GM12872 (cell line): ENCODE data around the gene KRTAP5-1.

Experiments used
- TF ChIP-seq, protein P1 (sequence below): IDR thresholded peaks from 3 replicates; pipeline ENCODE4 v1.5.1; 2011; ENCODE audit warnings: low read depth, mild to moderate bottlenecking, low read length, moderate library complexity; ENCODE audit not compliant: insufficient read depth

Gene KRTAP5-1

DNA sequence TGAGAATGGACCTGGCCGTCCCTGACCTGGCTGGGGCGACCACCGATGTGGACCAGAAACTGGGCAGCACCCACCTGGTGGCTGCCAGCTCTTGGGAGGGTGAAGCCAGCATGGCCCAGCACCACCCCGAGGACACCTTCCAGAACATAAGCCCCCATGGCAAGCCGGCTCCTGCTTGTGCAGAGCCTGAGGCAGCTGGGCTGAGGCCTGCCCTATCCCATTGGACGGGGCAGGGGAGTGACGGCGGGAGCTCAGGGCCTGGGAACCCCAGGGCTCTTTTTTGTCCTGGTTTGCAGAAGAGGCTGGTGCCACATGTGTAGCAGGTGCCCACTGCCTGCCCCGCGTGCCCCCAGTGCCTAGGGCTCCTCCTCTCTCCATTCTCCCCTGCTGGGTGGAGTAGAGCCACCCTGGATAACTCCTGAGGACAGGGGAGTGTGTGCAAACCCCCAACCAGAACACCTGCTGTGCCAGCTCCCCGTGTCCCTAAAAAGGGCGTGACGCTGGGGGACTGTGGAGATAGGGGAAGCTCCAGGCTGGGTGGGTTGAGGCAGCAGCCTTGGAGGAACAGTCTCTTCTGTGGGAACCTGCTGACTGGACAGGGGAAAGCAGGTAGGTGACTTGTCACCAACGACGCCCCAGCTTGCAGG lies 25.0 kb downstream of the KRTAP5-1 start:
- TF ChIP-seq, protein P1, sequence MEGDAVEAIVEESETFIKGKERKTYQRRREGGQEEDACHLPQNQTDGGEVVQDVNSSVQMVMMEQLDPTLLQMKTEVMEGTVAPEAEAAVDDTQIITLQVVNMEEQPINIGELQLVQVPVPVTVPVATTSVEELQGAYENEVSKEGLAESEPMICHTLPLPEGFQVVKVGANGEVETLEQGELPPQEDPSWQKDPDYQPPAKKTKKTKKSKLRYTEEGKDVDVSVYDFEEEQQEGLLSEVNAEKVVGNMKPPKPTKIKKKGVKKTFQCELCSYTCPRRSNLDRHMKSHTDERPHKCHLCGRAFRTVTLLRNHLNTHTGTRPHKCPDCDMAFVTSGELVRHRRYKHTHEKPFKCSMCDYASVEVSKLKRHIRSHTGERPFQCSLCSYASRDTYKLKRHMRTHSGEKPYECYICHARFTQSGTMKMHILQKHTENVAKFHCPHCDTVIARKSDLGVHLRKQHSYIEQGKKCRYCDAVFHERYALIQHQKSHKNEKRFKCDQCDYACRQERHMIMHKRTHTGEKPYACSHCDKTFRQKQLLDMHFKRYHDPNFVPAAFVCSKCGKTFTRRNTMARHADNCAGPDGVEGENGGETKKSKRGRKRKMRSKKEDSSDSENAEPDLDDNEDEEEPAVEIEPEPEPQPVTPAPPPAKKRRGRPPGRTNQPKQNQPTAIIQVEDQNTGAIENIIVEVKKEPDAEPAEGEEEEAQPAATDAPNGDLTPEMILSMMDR, result no peak

- TF ChIP-seq, protein P1, result no peak
Observed at GRCh38 chr11:1559111-1559951, 25.8 kb downstream of the KRTAP5-1 start.

- TF ChIP-seq, protein P1, result no peak
Observed at GRCh38 chr11:1558775-1559110, 26.3 kb downstream of the KRTAP5-1 start.

DNA sequence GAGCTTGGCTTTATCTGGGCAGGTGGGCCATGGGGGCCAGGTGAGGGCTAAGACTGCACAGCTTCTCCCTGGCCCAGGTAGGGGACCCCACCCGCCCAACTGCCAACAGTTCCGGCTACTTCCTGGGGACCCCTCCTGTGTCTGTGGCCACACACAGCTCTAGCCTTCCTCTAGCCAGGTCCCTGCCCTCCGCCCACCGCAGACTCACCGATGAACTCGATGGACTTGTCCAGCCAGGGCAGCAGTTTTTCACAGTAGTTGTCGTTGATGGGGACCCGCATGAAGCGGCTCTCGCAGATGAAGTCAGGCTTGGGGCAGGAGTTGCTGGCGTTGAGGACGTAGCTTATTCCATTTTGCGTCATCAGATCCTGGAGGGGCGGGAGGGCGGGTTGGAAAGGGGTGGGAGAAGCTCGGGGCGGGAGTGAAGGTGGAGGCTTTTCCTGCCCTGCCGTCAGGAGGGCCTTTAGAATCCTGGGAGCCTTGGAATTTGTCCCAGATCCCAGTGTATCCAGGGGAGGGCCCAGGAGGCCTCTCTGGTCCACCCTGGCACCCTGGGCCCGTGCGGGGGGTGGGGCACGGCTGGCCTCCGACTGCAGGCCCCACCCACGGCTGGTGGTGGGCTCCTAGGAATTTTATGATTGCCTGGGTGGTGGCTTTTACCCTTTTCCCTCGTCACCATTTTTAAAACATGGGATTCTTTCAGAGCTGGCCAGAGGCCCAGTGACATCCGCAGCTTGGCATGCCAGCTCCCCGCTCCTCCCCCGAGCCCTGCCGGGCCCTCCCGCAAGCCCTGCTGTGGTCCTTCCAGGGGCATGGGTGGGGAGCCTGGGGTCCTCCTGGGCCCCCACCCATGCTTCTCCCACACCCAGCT lies 26.9 kb downstream of the KRTAP5-1 start:
- TF ChIP-seq, protein P1, result no peak

DNA sequence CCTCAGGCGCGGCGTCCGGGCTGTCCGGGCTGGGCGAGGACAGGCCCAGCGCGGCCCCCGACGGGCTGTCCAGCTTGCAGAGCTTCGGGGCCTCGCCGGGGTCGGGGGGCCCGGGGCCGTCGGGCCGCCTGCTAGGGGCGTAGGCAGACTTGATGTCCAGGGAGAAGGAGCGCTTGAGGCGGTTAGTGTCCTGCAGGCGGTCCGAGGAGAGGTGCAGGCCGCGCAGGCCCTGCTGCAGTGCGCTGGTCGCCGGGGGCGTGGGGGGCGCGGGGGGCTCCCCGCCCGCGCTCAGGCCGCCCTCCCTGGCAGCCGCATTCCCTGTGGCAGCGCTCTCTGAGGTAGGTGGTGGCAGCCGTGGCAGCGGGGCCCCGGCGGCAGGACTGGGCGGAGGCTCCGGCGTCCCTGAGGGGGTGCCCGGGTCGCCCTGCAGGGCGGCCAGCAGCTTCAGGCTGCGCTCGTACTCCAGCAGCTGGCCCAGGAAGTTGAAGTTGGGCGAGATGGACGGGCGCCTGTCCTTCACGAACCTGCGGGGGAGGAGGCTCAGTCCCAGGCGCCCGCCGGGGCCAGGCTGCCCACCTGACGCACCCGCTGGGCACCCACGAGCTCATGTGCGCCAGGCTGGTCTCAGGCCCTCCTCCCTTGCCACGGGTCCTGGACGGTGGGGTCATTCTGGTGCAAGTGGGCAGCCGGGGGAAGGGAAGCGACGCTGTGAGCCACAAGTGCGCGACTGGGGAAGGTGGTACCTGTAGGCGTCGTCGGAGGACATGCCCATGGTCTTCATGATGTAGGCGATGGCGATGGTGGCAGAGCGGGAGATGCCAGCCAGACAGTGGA lies 27.8 kb downstream of the KRTAP5-1 start:
- TF ChIP-seq, protein P1, result no peak

DNA sequence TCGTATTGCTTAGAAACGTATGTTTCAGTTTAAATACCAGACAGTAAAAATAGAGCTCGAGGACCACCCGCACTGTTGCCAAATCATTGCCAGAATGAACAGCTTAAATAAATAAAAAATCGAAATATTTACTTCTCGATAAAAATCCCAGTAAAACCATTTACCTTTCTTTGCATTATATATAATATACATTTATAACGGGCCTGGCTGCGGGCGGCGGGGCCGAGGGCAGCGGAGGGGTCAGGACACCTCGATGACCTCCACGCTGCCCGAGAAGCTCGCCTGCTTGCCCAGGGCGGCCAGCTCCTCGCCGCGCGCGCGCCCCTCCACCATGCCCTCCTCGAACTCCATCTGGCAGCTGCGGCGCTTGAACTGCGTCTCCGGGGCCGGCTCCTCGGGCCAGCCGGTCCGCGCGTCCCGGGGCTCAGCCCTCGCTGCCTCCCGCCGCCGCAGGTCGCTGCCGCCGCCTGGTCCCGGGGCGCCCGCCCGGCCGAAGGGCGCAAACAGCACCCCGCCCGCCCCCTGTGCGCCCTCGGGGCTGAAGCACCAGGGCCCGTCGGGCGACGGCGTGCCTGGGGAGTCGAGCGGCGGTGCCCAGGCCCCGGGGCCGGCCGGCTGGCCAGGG lies 28.7 kb downstream of the KRTAP5-1 start:
- TF ChIP-seq, protein P1, result no peak
